ENCODE results near the gene LIX1.

- no peak for TF ChIP-seq CTCF (IDR thresholded peaks at IDR 0.05)
- TF ChIP-seq POLR2A (IDR thresholded peaks at IDR 0.05), result no peak
These were observed 872 bp downstream of the LIX1 start for GRCh38 chr5:97141539-97141938.
